ENCODE results near the gene RMC1.

Gene RMC1

GRCh38 chr18:23503038-23503962 lies at the start of gene RMC1:
Gene RMC1 (plus strand): TSS chr18:23503511. CDS start chr18:23503619, 108 bp downstream.
- H3K4me3 ChIP-seq (ENCODE audit: low read length in 2 of 2), result peak within 1 kb of the TSS; percentile 85 to 93
- H3K9ac ChIP-seq (ENCODE audit: low read depth in 1 of 2, low read length in 2 of 2), result peak within 1 kb of the TSS; percentile 92 to 95
- no peaks in the 10 kb centered on the region for H3K27me3 ChIP-seq (ENCODE audit: control insufficient read depth in 2 of 2, insufficient read depth in 2 of 2, low read length in 2 of 2)
- no peaks in the 10 kb centered on the region for H3K9me3 ChIP-seq (ENCODE audit: control insufficient read depth in 2 of 2, low read length in 2 of 2)
- peaks cover 7 to 10% of the 10 kb centered on the region in 2 donors for H3K36me3 ChIP-seq (ENCODE audit: control insufficient read depth in 2 of 2, insufficient read depth in 2 of 2, low read length in 2 of 2)
- H3K4me1 ChIP-seq (ENCODE audit: control insufficient read depth in 2 of 2, insufficient read depth in 2 of 2, low read length in 2 of 2), result peaks cover 16 to 21% of the 10 kb centered on the region in 2 donors
- peak within 1 kb of the TSS; percentile 92 to 93 for H3K27ac ChIP-seq (ENCODE audit: low read depth in 2 of 2, low read length in 2 of 2)

- H3K9me3 ChIP-seq (ENCODE audit: control insufficient read depth in 2 of 2, low read length in 2 of 2), result no peaks in the 10 kb centered on the region
- peak overlapping the region; percentile 98 to 100 for H3K27ac ChIP-seq (ENCODE audit: low read depth in 2 of 2, low read length in 2 of 2)
- H3K9ac ChIP-seq (ENCODE audit: low read depth in 1 of 2, low read length in 2 of 2), result peak overlapping the region; percentile 97 to 100
- no peaks in the 10 kb centered on the region for H3K27me3 ChIP-seq (ENCODE audit: control insufficient read depth in 2 of 2, insufficient read depth in 2 of 2, low read length in 2 of 2)
- peak overlapping the region; percentile 99 to 100 for H3K4me3 ChIP-seq (ENCODE audit: low read length in 2 of 2)
- H3K4me1 ChIP-seq (ENCODE audit: control insufficient read depth in 2 of 2, insufficient read depth in 2 of 2, low read length in 2 of 2), result peaks cover 18 to 26% of the 10 kb centered on the region in 2 donors
- H3K36me3 ChIP-seq (ENCODE audit: control insufficient read depth in 2 of 2, insufficient read depth in 2 of 2, low read length in 2 of 2), result peaks cover 0 to 2% of the 10 kb centered on the region in 2 donors
These were observed 49.6 kb upstream of the RMC1 start for GRCh38 chr18:23453680-23454058.

GRCh38 chr18:23456835-23457234 lies 46.5 kb upstream of the RMC1 start:
- peaks cover 42 to 47% of the 10 kb centered on the region in 2 donors for H3K4me1 ChIP-seq (ENCODE audit: control insufficient read depth in 2 of 2, insufficient read depth in 2 of 2, low read length in 2 of 2)

GRCh38 chr18:23458830-23459529 lies 44.3 kb upstream of the RMC1 start:
- H3K4me3 ChIP-seq (ENCODE audit: low read length in 2 of 2), result peak overlapping the region in 1 of 2 donors; percentile 50
- H3K27me3 ChIP-seq (ENCODE audit: control insufficient read depth in 2 of 2, insufficient read depth in 2 of 2, low read length in 2 of 2), result no peaks in the 10 kb centered on the region
- peak overlapping the region in 1 of 2 donors; percentile 31 for H3K9ac ChIP-seq (ENCODE audit: low read depth in 1 of 2, low read length in 2 of 2)
- peaks cover 10 to 20% of the 10 kb centered on the region in 2 donors for H3K36me3 ChIP-seq (ENCODE audit: control insufficient read depth in 2 of 2, insufficient read depth in 2 of 2, low read length in 2 of 2)
- no peaks in the 10 kb centered on the region for H3K9me3 ChIP-seq (ENCODE audit: control insufficient read depth in 2 of 2, low read length in 2 of 2)
- H3K27ac ChIP-seq (ENCODE audit: low read depth in 2 of 2, low read length in 2 of 2), result peak overlapping the region; percentile 1 to 44
- H3K4me1 ChIP-seq (ENCODE audit: control insufficient read depth in 2 of 2, insufficient read depth in 2 of 2, low read length in 2 of 2), result peaks cover 33 to 37% of the 10 kb centered on the region in 2 donors

More at GRCh38 chr18:23456835-23457234, 46.5 kb upstream of the RMC1 start:
- H3K27me3 ChIP-seq (ENCODE audit: control insufficient read depth in 2 of 2, insufficient read depth in 2 of 2, low read length in 2 of 2), result no peaks in the 10 kb centered on the region
- H3K9ac ChIP-seq (ENCODE audit: low read depth in 1 of 2, low read length in 2 of 2), result no peak overlapping the region
- no peak overlapping the region for H3K27ac ChIP-seq (ENCODE audit: low read depth in 2 of 2, low read length in 2 of 2)
- no peaks in the 10 kb centered on the region for H3K9me3 ChIP-seq (ENCODE audit: control insufficient read depth in 2 of 2, low read length in 2 of 2)
- H3K4me3 ChIP-seq (ENCODE audit: low read length in 2 of 2), result no peak overlapping the region
- peaks cover 0 to 6% of the 10 kb centered on the region in 2 donors for H3K36me3 ChIP-seq (ENCODE audit: control insufficient read depth in 2 of 2, insufficient read depth in 2 of 2, low read length in 2 of 2)

DNA sequence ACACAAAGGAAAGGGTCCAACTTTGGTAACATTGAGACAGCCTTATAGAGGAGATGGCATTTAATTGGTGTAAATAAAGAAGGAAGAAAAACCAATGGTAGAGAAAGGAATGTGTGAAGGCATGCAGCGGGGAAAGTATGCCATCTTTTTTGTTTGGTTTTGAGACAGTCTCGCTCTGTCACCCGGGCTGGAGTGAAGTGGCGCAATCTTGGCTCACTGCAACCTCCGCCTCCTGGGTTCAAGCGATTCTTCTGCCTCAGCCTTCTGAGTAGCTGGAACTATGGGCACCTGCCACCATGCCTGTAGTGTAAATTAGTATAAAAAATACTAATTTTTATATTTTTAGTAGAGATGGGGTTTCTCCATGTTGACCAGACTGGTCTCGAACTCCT lies 43.8 kb upstream of the RMC1 start:
- H3K27me3 ChIP-seq (ENCODE audit: control insufficient read depth in 2 of 2, insufficient read depth in 2 of 2, low read length in 2 of 2), result no peaks in the 10 kb centered on the region
- no peaks in the 10 kb centered on the region for H3K9me3 ChIP-seq (ENCODE audit: control insufficient read depth in 2 of 2, low read length in 2 of 2)
- peaks cover 16 to 25% of the 10 kb centered on the region in 2 donors for H3K36me3 ChIP-seq (ENCODE audit: control insufficient read depth in 2 of 2, insufficient read depth in 2 of 2, low read length in 2 of 2)
- no peak overlapping the region for H3K9ac ChIP-seq (ENCODE audit: low read depth in 1 of 2, low read length in 2 of 2)
- peak overlapping the region in 1 of 2 donors; percentile 50 for H3K4me3 ChIP-seq (ENCODE audit: low read length in 2 of 2)
- peak overlapping the region; percentile 66 to 88 for H3K27ac ChIP-seq (ENCODE audit: low read depth in 2 of 2, low read length in 2 of 2)
- H3K4me1 ChIP-seq (ENCODE audit: control insufficient read depth in 2 of 2, insufficient read depth in 2 of 2, low read length in 2 of 2), result peaks cover 29 to 37% of the 10 kb centered on the region in 2 donors

DNA sequence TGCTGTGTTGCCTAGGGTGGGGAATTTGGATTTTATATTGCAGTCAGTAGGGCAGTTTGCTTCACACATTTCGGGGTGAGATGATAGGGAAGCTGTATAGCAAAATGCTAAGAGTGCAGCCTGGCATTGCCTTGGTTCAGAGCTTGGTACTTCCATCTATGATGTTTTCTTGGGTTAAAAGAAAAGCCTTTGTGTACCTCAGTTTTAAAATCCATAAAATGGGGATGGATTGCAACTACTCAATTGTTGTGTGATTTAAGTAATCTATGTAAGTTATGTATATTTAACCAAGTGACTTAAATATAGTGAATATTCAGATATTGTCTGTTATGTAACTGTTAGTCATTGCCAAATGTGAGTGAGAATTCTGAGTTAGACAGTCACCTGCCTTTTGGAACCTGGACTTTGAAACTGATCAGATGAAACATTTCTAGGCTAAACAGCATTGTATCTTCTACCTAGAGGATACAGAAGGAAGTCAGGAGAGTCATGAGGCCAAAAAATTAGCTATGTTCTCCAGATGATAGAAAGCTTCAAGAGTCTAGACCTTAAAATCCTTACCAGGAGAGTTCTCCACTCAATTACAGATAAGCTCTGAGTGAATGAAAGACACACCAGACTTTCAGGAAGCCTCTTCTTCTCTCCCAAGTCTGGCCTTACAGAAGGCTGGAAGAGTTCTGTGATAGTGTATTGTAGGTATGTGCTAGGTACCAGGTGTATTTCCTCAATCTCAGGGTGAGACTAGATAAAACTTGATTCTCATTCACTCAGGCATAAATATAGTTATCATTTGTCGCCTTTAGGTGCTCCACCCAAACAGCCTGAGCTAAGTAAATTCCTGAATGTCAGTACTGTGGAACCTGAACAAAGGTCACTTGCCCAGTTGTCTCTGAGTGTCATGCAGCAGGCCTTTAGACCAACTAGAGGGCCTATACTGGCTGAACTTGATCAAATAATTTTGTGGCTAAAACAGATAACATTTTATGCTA lies 42.7 kb upstream of the RMC1 start:
- Histone ChIP-seq H3K4me1 (ENCODE audit: control insufficient read depth in 2 of 2, insufficient read depth in 2 of 2, low read length in 2 of 2) (peaks cover 29 to 33% of the 10 kb centered on the region in 2 donors), H3K36me3 (ENCODE audit: control insufficient read depth in 2 of 2, insufficient read depth in 2 of 2, low read length in 2 of 2) (peaks cover 19 to 33% of the 10 kb centered on the region in 2 donors), H3K27ac (ENCODE audit: low read depth in 2 of 2, low read length in 2 of 2) (peak overlapping the region; percentile 66 to 88), H3K4me3 (ENCODE audit: low read length in 2 of 2) (peak overlapping the region; percentile 4 to 44), H3K27me3 (ENCODE audit: control insufficient read depth in 2 of 2, insufficient read depth in 2 of 2, low read length in 2 of 2) (no peaks in the 10 kb centered on the region), H3K9me3 (ENCODE audit: control insufficient read depth in 2 of 2, low read length in 2 of 2) (no peaks in the 10 kb centered on the region), H3K9ac (ENCODE audit: low read depth in 1 of 2, low read length in 2 of 2) (peak overlapping the region in 1 of 2 donors; percentile 50)

DNA sequence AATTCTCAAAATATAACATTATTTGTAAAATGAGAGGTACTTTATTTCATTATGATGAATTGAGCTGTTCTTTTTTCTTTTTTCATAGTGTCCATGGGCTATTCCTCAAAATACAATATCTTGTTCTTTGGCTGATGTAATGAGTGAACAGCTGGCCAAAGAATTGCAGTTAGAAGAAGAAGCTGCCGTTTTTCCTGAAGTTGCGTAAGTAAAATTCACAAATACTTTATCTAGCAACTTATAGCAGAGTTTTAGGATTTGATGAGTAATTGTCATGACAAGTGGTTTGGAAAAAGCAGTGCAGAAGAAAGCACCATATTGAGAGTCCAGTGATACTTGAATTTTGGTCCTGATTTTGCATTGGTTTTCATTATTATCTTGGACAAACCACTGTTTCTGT lies 40.4 kb upstream of the RMC1 start:
- no peak overlapping the region for H3K4me3 ChIP-seq (ENCODE audit: low read length in 2 of 2)
- peaks cover 24 to 29% of the 10 kb centered on the region in 2 donors for H3K4me1 ChIP-seq (ENCODE audit: control insufficient read depth in 2 of 2, insufficient read depth in 2 of 2, low read length in 2 of 2)
- H3K36me3 ChIP-seq (ENCODE audit: control insufficient read depth in 2 of 2, insufficient read depth in 2 of 2, low read length in 2 of 2), result peaks cover 32 to 50% of the 10 kb centered on the region in 2 donors
- H3K9me3 ChIP-seq (ENCODE audit: control insufficient read depth in 2 of 2, low read length in 2 of 2), result no peaks in the 10 kb centered on the region
- no peak overlapping the region for H3K9ac ChIP-seq (ENCODE audit: low read depth in 1 of 2, low read length in 2 of 2)
- no peak overlapping the region for H3K27ac ChIP-seq (ENCODE audit: low read depth in 2 of 2, low read length in 2 of 2)
- no peaks in the 10 kb centered on the region for H3K27me3 ChIP-seq (ENCODE audit: control insufficient read depth in 2 of 2, insufficient read depth in 2 of 2, low read length in 2 of 2)

DNA sequence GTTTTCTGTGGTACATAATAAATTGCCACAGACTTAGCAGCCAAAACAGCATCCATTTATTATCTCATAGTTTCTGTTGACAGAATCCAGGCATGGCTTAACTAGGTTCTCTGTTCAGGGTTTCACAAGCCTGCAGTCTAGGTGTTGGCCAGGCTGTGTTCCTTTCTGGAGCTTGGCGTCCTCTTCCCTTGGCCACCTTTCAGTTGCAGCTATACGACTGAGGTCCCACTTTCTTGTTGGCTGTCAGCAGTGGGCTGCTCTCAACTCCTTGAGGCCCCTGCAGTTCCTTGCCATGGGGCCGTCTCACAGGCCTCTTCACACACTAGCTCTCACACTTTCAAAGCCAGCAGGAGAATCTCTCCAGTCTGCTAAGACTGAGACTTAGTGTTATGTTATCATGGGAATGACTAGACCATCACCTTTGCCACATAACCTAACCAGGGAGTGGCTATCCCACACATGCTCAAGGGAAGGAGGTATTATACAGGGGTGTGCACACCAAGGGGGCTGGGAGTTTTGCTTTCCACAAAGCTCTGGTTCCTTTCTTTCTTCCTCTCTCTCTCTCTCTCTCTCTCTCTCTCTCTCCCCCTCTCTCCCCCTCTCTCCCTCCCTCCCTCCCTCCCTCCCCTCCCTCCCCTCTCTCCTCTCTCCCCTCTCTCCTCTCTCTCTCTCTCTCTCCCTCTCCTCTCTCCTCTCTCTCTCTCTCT lies 34.4 kb upstream of the RMC1 start:
- no peaks in the 10 kb centered on the region for H3K9me3 ChIP-seq (ENCODE audit: control insufficient read depth in 2 of 2, low read length in 2 of 2)
- H3K27ac ChIP-seq (ENCODE audit: low read depth in 2 of 2, low read length in 2 of 2), result no peak overlapping the region
- H3K4me1 ChIP-seq (ENCODE audit: control insufficient read depth in 2 of 2, insufficient read depth in 2 of 2, low read length in 2 of 2), result no peaks in the 10 kb centered on the region
- no peak overlapping the region for H3K4me3 ChIP-seq (ENCODE audit: low read length in 2 of 2)
- H3K9ac ChIP-seq (ENCODE audit: low read depth in 1 of 2, low read length in 2 of 2), result no peak overlapping the region
- no peaks in the 10 kb centered on the region for H3K27me3 ChIP-seq (ENCODE audit: control insufficient read depth in 2 of 2, insufficient read depth in 2 of 2, low read length in 2 of 2)
- peaks cover 60 to 77% of the 10 kb centered on the region in 2 donors for H3K36me3 ChIP-seq (ENCODE audit: control insufficient read depth in 2 of 2, insufficient read depth in 2 of 2, low read length in 2 of 2)

Measured in mucosa of rectum (tissue), 2 donors.